GM21423 (cell line): ENCODE results near the gene RAD51B.

Experiments
- ATAC-seq: cut with Tn5 transposase; IDR thresholded peaks from one replicate; pipeline ENCODE4 v1.9.1; 2021; ENCODE audit warnings: mild to moderate bottlenecking, moderate library complexity; ENCODE audit not compliant: unreplicated experiment

The RAD51B gene

GRCh38 chr14:68527329-68527851, 707.8 kb downstream of the RAD51B start:
- no peak for ATAC-seq

- ATAC-seq = no peak
These were observed 708.6 kb downstream of the RAD51B start for GRCh38 chr14:68528040-68528687.

- ATAC-seq = no peak
These were observed 710.9 kb downstream of the RAD51B start for GRCh38 chr14:68530443-68530842.

- ATAC-seq = no peak
These were observed 712.9 kb downstream of the RAD51B start for GRCh38 chr14:68532496-68532895.

GRCh38 chr14:68534276-68534675, 714.7 kb downstream of the RAD51B start:
- ATAC-seq = no peak

- ATAC-seq = no peak
These were observed 715.9 kb downstream of the RAD51B start for GRCh38 chr14:68535404-68536017.

GRCh38 chr14:68536018-68536410, 716.4 kb downstream of the RAD51B start:
- no peak for ATAC-seq

GRCh38 chr14:68538639-68539038, 719.1 kb downstream of the RAD51B start:
- no peak for ATAC-seq

- no peak for ATAC-seq
These were observed 719.7 kb downstream of the RAD51B start for GRCh38 chr14:68539241-68539737.

- no peak for ATAC-seq
These were observed 720.2 kb downstream of the RAD51B start for GRCh38 chr14:68539789-68540188.

- no peak for ATAC-seq
These were observed 721.8 kb downstream of the RAD51B start for GRCh38 chr14:68541178-68541896.

GRCh38 chr14:68542346-68542745, 722.8 kb downstream of the RAD51B start:
- ATAC-seq = no peak

GRCh38 chr14:68543516-68543915, 723.9 kb downstream of the RAD51B start:
- no peak for ATAC-seq

- ATAC-seq = no peak
These were observed 724.7 kb downstream of the RAD51B start for GRCh38 chr14:68544081-68544892.

GRCh38 chr14:68546839-68547238, 727.3 kb downstream of the RAD51B start:
- ATAC-seq = no peak

- no peak for ATAC-seq
These were observed 728.0 kb downstream of the RAD51B start for GRCh38 chr14:68547305-68548193.

GRCh38 chr14:68548194-68549076, 728.9 kb downstream of the RAD51B start:
- ATAC-seq = no peak

GRCh38 chr14:68550338-68550715, 730.7 kb downstream of the RAD51B start:
- ATAC-seq = no peak
